ENCODE data around the gene HS3ST6. TPM values are rescaled to one million over a fixed set of nuclear protein-coding genes. Genes with fewer than 3 reads are reported as not detected.
A peak's percentile ranks its signal among the peaks of the same experiment; 100 is the strongest.

HS3ST6 gene
- total RNA-seq, 1 experiment from 2014 or later = not detected

- DNase-seq (ENCODE audit: low read depth) = no peak
- in situ Hi-C loops (cut with HindIII; ENCODE audit: low pct_unique_long_range_greater_than_20kb, low sequenced_read_pairs) = loop anchor here (10.0 kb wide), 1 partner anchor 99 kb away; the partner anchor contains the start of genes RNF151 and RPS2
Observed at GRCh38 chr16:1865902-1866690, 52.1 kb downstream of the HS3ST6 start.

- in situ Hi-C loops (cut with HindIII; ENCODE audit: low pct_unique_long_range_greater_than_20kb, low sequenced_read_pairs) = loop anchor here (10.0 kb wide), 1 partner anchor 101 kb away; the partner anchor contains the start of genes RNF151 and RPS2
- DNase-seq (ENCODE audit: low read depth) = peak; percentile 48
Observed at GRCh38 chr16:1863681-1864460, 54.3 kb downstream of the HS3ST6 start.

DNA sequence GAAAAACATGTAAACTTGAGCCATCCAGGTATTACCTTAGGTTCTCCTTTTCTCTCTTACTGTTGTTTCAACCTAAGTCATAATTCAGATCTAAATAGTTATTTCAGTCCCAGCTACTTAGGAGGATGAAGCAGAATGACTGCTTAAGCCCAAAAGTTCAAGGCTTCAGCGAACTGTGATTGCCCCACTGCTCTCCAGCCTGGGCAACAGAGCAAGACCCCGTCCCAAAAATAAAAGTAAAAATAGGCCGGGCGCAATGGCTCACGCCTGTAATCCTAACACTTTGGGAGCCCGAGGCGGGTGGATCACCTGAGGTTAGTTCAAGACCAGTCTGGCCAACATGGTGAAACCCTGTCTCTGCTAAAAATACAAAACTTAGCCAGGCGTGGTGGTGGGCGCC lies 55.8 kb downstream of the HS3ST6 start:
- no peak for DNase-seq (ENCODE audit: low read depth)
- in situ Hi-C loops (cut with HindIII; ENCODE audit: low pct_unique_long_range_greater_than_20kb, low sequenced_read_pairs) = loop anchor here (10.0 kb wide), 1 partner anchor 102 kb away; the partner anchor contains the start of genes RNF151 and RPS2

- in situ Hi-C loops (cut with HindIII; ENCODE audit: low pct_unique_long_range_greater_than_20kb, low sequenced_read_pairs) = loop anchor here (10.0 kb wide), 1 partner anchor 103 kb away; the partner anchor contains the start of genes RNF151 and RPS2
- DNase-seq (ENCODE audit: low read depth) = no peak
Observed at GRCh38 chr16:1861730-1862129, 56.5 kb downstream of the HS3ST6 start.

Other genes with a start within 250 kb of the HS3ST6 start
- gene JPT2, start 240.1 kb downstream of the HS3ST6 start, total RNA-seq (2014; rRNA removed; shearing (Covaris generic); ENCODE audit: low replicate concordance) = 257 and 290 TPM in 2 replicates
- 13.8 and 24.5 TPM in 2 replicates for gene MAPK8IP3, start 212.2 kb downstream of the HS3ST6 start, total RNA-seq (2014; rRNA removed; shearing (Covaris generic); ENCODE audit: low replicate concordance)
- gene NME3, start 146.9 kb downstream of the HS3ST6 start, total RNA-seq (2014; rRNA removed; shearing (Covaris generic); ENCODE audit: low replicate concordance) = 218 and 272 TPM in 2 replicates
- gene EME2, start 145.6 kb downstream of the HS3ST6 start, total RNA-seq (2014; rRNA removed; shearing (Covaris generic); ENCODE audit: low replicate concordance) = 3.5 and 8.9 TPM in 2 replicates
- 434 and 458 TPM in 2 replicates for gene MRPS34, start 145.3 kb downstream of the HS3ST6 start, total RNA-seq (2014; rRNA removed; shearing (Covaris generic); ENCODE audit: low replicate concordance)
- gene SPSB3, start 135.8 kb downstream of the HS3ST6 start, total RNA-seq (2014; rRNA removed; shearing (Covaris generic); ENCODE audit: low replicate concordance) = 87.3 and 107 TPM in 2 replicates
- 233 and 346 TPM in 2 replicates for gene NUBP2, start 135.5 kb downstream of the HS3ST6 start, total RNA-seq (2014; rRNA removed; shearing (Covaris generic); ENCODE audit: low replicate concordance)
- gene IGFALS, start 124.7 kb downstream of the HS3ST6 start, total RNA-seq (2014; rRNA removed; shearing (Covaris generic); ENCODE audit: low replicate concordance) = not detected in 2 replicates
- 205 and 219 TPM in 2 replicates for gene HAGH, start 91.6 kb downstream of the HS3ST6 start, total RNA-seq (2014; rRNA removed; shearing (Covaris generic); ENCODE audit: low replicate concordance)
- 120 and 169 TPM in 2 replicates for gene FAHD1, start 91.2 kb downstream of the HS3ST6 start, total RNA-seq (2014; rRNA removed; shearing (Covaris generic); ENCODE audit: low replicate concordance)
- 41.4 and 49.6 TPM in 2 replicates for gene MEIOB, start 46.3 kb downstream of the HS3ST6 start, total RNA-seq (2014; rRNA removed; shearing (Covaris generic); ENCODE audit: low replicate concordance)
- gene MSRB1, start 24.8 kb upstream of the HS3ST6 start, total RNA-seq (2014; rRNA removed; shearing (Covaris generic); ENCODE audit: low replicate concordance) = 275 and 288 TPM in 2 replicates
- gene RPL3L, start 36.3 kb upstream of the HS3ST6 start, total RNA-seq (2014; rRNA removed; shearing (Covaris generic); ENCODE audit: low replicate concordance) = not detected in 2 replicates
- gene NDUFB10, start 41.1 kb upstream of the HS3ST6 start, total RNA-seq (2014; rRNA removed; shearing (Covaris generic); ENCODE audit: low replicate concordance) = 527 and 683 TPM in 2 replicates
- gene RPS2, start 46.4 kb upstream of the HS3ST6 start, total RNA-seq (2014; rRNA removed; shearing (Covaris generic); ENCODE audit: low replicate concordance) = 7,960 and 10,766 TPM in 2 replicates
- gene RNF151, start 48.4 kb upstream of the HS3ST6 start, total RNA-seq (2014; rRNA removed; shearing (Covaris generic); ENCODE audit: low replicate concordance) = not detected in 2 replicates
- 128 and 160 TPM in 2 replicates for gene TBL3, start 53.6 kb upstream of the HS3ST6 start, total RNA-seq (2014; rRNA removed; shearing (Covaris generic); ENCODE audit: low replicate concordance)
- gene NOXO1, start 63.1 kb upstream of the HS3ST6 start, total RNA-seq (2014; rRNA removed; shearing (Covaris generic); ENCODE audit: low replicate concordance) = 0.24 TPM in 1 of 2 replicates, not detected in the other
- 55.9 and 56.8 TPM in 2 replicates for gene GFER, start 65.8 kb upstream of the HS3ST6 start, total RNA-seq (2014; rRNA removed; shearing (Covaris generic); ENCODE audit: low replicate concordance)
- 37.8 and 44.9 TPM in 2 replicates for gene SYNGR3, start 71.6 kb upstream of the HS3ST6 start, total RNA-seq (2014; rRNA removed; shearing (Covaris generic); ENCODE audit: low replicate concordance)
- gene ZNF598, start 91.4 kb upstream of the HS3ST6 start, total RNA-seq (2014; rRNA removed; shearing (Covaris generic); ENCODE audit: low replicate concordance) = 45.0 and 89.3 TPM in 2 replicates
- not detected in 2 replicates for gene NPW, start 101.4 kb upstream of the HS3ST6 start, total RNA-seq (2014; rRNA removed; shearing (Covaris generic); ENCODE audit: low replicate concordance)
- 30.3 and 32.4 TPM in 2 replicates for gene NHERF2, start 108.5 kb upstream of the HS3ST6 start, total RNA-seq (2014; rRNA removed; shearing (Covaris generic); ENCODE audit: low replicate concordance)
- gene NTHL1, start 129.4 kb upstream of the HS3ST6 start, total RNA-seq (2014; rRNA removed; shearing (Covaris generic); ENCODE audit: low replicate concordance) = 129 and 148 TPM in 2 replicates
- gene TSC2, start 129.6 kb upstream of the HS3ST6 start, total RNA-seq (2014; rRNA removed; shearing (Covaris generic); ENCODE audit: low replicate concordance) = 22.3 and 31.5 TPM in 2 replicates
- gene PKD1, start 217.5 kb upstream of the HS3ST6 start, total RNA-seq (2014; rRNA removed; shearing (Covaris generic); ENCODE audit: low replicate concordance) = 37.4 and 84.9 TPM in 2 replicates
- gene RAB26, start 230.2 kb upstream of the HS3ST6 start, total RNA-seq (2014; rRNA removed; shearing (Covaris generic); ENCODE audit: low replicate concordance) = 8.9 and 9.5 TPM in 2 replicates
- 94.4 and 101 TPM in 2 replicates for gene TRAF7, start 237.4 kb upstream of the HS3ST6 start, total RNA-seq (2014; rRNA removed; shearing (Covaris generic); ENCODE audit: low replicate concordance)